HG02588 (cell line): ENCODE measurements around the gene CEACAM3.
"Not testable (repeated sequence)": the region's sequence is repeated elsewhere in the genome, so short reads cannot be mapped to it uniquely, and the experiment has no call there.

Experiments used
- ATAC-seq: cut with Tn5 transposase; IDR thresholded peaks from one replicate; pipeline ENCODE4 v1.9.1; 2021; ENCODE audit warnings: mild to moderate bottlenecking, moderate library complexity; ENCODE audit not compliant: unreplicated experiment

Gene CEACAM3

DNA sequence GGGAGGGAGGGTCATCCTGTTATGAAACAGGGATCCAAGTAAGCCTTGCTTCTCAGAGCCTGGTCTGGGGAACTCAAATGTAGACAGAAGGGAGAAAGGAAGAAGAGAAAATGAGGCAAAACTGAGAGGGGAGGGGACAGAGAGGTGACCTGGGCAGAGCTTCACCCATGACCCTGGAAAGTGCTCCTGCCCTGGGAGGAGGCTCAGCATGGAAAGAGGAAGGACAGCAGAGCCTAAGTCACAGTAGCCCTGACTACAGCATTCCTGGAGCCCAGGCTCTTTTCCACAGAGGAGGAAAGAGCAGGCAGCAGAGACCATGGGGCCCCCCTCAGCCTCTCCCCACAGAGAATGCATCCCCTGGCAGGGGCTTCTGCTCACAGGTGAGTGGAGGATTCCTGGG lies at the start of gene CEACAM3:
TSS of gene CEACAM3 (plus strand) at position 226 of the 400 bp plus-strand sequence. CDS start at position 317, 91 bp downstream.
- no peak for ATAC-seq

DNA sequence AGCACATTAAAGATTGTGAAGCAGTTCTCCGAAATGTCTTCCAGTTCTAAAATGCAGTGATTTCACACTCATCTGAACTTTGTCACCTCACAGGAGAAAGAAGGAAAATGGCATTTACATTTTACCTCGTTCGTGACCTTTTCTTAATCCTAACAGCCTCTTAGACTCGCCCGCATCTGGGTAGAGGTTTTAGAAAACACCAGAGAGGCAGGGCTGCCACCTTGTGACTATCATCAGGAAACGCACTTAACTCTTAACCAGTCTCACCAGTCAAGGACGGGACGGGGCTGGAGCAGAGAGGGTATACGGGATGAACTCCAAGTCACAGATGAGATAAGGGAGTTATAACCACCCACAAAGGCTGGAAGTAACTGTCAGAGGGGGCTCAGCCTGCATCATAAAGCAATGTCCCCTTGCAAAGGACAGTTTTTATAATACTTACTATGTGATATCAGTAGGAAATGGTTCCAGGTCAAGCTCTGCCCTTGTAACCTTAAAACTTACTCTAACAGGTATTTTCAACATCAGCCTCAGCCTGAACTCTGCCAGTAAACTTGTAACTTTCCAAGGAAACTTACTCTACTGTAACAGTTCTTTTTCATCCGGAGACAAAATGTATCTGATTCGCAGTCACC lies 49.7 kb upstream of the CEACAM3 start:
- ATAC-seq, result no peak

DNA sequence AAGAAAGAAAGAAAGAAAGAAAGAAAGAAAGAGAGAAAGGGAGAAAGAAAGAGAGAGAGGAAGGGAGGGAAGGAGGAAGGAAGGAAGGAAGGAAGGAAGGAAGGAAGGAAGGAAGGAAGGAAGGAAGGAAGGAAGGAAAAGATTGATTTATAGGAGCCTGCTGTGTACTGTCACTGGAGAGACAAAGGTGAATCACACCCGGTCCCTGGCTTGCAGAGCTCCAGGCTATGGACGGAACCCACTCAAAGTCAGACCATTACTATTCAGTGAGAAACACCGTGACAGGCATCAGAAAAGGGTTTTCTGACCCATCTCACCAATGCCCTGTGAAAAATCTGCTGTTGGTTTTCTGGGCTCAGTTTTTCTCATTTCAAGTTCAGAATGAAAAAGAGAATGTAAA lies 48.4 kb upstream of the CEACAM3 start:
- ATAC-seq, result no peak

DNA sequence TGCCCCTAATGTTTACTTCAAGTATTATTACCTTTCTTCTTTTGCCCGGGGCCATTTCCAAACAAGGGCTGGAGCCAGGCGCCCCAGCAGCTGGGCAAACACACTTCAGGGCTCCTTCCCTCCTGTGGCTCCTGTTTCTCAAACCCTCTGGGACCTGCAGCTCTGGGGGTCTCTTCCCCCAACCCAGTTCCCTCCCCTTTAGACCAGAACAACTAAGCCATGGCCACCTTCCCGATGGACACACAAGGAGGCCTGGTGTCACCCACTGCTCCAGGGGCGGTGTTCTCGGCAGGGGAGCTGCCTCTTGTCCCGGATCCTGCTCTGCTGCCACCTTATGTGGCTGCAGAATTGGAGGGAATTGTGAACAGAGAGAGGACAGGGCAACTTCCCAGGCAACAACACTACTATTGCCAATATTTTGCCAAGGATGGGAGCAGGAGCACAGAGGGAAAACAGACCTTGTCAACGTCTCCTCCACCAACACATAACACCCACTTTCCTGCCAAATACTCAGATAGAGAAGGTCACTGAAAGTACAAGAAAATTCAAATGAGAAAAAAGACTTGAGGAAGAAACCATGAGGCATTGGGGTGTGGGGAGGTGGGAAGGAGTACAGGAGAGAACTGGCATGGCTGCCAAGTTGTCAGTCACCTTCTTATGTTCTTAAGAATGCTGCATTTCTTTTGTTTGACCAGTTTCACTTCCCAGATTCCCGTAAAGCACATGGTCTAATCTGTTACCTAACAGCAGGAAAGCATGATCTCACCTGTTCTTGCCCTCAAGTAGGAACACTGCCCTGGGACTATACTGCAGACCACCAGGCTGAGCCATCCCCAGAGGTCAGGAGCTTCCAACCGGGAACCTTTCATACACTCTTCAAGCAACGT lies 45.9 kb upstream of the CEACAM3 start:
- not testable (repeated sequence) for ATAC-seq

DNA sequence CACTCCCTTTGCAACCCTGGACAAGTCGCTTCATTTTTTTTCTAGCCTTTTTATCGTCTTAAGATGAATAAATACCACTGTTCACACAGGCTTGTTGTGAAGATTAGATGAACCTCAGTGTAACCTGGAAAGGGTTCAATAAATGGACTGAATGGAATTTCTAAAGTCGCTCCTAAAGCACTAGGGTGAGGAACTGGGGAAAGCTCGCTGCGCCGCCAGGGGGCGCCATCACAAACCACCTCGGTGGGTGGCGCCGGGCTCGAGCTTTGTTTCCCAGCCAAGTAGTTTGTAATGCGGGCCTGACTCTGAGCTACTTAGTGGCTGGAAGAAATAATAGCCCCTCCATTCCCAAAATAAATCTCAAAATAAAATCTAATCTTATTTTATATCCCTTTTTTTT lies 43.2 kb upstream of the CEACAM3 start:
- ATAC-seq, result no peak

DNA sequence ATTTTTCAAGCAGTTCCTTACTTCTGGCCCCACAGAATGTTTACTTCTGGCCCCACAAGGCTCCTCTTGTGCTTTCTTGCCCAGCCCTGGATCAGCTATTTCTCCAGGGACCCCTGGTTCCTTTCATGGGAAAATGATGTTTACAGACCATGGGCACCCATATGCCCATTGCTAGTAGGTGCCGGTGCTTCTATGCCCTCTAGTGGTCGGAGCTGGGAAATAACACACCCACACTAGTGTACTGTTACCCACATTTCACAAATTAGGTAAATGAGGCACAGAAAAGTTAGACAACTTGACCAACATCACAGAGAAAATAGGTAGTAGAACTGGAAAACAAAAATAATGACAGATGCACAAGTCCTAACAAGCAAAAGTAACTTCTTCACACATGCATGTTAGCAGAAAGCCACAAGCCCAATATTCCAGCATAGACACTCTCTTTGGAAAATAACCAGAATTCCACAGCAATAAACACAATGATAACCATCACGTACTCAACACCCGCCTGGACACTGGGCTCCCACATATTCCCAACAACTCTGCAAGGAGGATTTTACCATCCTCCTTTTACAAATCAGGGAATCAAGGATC lies 42.4 kb upstream of the CEACAM3 start:
- ATAC-seq, result no peak

DNA sequence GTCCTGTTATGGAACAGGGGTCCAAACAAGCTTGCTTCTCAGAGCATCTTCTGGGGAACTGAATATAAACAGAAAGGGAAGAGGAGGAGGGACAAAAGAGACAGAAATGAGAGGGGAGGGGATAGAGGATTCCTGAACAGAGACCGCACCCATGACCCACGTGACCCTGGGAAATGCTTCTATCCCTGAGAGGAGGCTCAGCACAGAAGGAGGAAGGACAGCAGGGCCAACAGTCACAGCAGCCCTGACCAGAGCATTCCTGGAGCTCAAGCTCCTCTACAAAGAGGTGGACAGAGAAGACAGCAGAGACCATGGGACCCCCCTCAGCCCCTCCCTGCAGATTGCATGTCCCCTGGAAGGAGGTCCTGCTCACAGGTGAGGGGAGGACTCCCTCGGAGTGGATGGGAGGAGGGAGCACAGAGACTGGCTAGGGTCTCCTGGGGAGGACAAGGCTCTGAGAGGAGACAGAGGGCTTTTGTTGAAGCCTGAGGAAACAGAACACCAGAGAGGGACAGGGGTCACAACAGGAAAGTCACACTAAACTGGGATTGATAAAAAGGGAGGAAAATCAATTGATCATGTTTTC lies 41.0 kb upstream of the CEACAM3 start, which contains the start of gene CEACAM6:
TSS of gene CEACAM6 (plus strand) at position 203 of the 586 bp plus-strand sequence. CDS start at position 312, 109 bp downstream.
- ATAC-seq, result no peak

DNA sequence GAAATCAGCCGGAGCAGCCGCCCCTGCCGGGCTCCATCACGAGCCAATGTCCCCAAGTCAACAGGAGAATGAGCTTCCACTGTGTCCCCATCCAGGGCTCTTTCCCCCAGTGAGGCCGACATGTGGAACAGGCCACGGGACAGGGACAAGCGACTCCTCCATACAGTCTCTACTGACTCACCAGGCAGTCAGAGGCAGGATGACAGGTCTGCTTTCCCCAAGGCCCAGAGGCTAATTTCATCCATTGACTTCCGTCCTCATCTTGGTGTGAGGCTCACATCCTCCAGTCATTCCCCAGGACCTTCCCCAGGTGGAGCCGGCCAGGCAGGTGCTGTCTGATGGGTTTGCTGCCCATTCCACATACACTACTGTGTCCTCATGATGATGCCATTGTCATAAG lies 37.5 kb upstream of the CEACAM3 start:
- ATAC-seq, result no peak

DNA sequence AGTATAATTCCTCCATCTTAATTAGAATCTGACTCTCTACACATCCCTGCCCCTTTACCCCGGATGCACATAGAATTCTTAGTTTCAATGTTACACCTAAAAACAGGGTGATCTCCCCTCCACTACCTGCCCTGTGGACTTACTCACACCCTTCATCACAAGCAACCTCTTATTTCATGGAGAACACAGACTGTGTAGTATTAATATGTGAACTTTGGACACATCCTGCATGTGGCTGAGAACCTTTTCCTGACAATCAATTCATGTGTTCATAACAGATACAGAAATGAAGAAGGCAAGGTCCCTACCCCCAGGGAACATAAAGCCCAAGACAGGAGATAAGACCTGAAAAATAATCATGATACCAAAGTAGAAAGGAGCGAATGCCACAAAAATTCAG lies 29.3 kb upstream of the CEACAM3 start:
- no peak for ATAC-seq

DNA sequence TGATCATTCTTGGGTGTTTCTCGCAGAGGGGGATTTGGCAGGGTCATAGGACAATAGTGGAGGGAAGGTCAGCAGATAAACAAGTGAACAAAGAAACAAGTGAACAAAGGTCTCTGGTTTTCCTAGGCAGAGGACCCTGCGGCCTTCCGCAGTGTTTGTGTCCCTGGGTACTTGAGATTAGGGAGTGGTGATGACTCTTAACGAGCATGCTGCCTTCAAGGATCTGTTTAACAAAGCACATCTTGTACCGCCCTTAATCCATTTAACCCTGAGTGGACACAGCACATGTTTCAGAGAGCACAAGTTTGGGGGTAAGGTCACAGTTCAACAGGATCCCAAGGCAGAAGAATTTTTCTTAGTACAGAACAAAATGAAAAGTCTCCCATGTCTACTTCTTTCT lies 28.3 kb upstream of the CEACAM3 start:
- not testable (repeated sequence) for ATAC-seq

DNA sequence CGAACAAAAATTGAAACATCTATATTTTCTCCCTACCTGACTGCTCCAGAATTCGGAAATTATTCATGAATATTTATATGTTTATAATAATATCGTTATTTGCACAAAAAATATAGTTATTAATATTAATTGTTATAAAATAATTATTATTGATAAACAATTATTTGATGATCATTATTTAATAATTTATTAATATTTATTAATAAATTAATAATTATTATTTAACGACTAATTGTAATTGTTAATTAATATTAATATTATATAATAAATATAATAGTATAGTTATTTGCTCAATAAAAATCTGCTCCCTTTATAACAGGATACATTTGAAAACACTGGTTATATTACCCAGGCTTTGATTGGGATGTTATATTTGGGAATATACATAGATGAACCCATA lies 26.8 kb upstream of the CEACAM3 start:
- no peak for ATAC-seq

DNA sequence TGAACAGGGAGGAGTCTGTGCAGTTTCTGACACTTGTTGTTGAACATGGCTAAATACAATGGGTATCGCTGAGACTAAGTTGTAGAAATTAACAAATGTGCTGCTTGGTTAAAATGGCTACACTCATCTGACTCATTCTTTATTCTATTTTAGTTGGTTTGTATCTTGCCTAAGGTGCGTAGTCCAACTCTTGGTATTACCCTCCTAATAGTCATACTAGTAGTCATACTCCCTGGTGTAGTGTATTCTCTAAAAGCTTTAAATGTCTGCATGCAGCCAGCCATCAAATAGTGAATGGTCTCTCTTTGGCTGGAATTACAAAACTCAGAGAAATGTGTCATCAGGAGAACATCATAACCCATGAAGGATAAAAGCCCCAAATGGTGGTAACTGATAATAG lies 25.0 kb upstream of the CEACAM3 start:
- ATAC-seq, result no peak

DNA sequence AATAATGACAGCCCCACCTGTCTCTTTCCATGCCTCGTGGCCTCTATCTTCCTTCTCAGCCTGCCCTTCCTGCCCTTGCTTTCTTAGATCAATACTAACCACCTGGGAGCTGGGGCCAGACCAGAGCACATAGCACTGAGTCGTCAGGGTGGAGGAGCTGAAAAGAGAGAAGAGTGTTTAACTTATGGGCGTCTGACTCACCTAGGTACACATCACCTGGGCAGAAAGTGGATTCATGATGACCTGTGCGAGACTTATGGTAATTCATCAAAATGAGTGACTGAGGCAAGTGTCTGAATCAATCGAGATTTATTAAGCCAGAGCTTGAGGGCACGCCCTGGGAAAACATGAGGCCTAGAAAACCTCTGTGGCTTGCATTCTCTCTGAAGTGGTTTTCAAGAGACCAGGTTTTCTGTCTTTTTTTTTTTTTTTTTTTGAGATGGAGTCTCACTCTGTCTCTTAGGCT lies 21.8 kb upstream of the CEACAM3 start:
- ATAC-seq, result no peak

DNA sequence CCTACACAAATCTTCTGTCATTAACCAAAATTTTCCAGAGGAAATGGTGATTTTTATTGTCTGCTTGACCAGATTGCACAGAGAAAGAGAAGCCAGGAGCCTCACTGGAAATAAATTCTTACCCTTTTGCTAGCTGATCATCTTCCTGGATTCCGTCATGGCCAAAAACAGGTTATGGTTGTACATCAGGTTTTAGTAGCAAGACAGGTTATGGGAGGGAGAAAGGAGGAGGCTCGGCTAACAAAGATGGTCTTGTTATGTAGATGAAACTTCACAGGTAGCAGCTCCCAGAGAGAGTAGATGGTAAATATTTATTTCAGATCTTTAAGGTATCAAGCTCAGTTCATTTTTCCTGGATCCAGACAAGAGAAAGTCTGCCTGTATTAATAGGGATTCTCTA lies 19.7 kb upstream of the CEACAM3 start:
- ATAC-seq, result no peak

DNA sequence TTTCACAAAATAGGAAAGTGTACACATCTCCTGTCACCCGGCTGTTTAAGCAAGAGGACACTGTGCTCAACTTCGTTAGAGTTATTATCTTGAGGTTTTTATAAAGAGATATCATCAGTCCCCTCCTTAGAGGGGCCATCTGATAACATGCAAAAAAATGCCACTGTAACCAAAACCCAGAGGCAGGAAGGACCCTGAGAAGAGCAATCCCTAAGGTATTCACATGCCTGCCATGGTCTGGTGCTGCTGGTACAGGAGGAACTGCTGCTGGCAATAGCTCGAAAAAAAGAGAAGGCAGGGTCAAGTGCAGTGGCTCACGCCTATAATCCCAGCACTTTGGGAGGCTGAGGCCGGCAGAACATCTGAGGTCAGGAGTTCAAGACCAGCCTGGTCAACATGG lies 12.8 kb upstream of the CEACAM3 start:
- no peak for ATAC-seq

DNA sequence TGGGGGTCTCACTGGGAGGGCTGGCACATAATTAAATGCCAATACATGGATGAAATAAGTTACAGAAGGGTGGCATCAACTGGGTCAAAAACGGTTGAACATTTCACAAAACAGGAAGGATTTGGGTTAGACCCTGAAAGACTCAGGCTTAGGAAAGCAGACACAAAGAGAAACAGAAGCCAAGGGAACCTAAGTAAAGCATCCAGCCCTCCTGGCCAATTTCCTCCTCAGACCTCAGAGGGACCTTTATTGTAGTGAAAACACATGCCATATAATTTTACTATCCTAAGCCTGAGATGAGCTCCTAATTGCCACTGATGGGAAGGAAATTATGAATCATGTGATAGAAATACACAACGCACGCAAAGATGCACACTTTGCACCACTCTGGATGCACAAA lies 12.1 kb upstream of the CEACAM3 start:
- no peak for ATAC-seq

DNA sequence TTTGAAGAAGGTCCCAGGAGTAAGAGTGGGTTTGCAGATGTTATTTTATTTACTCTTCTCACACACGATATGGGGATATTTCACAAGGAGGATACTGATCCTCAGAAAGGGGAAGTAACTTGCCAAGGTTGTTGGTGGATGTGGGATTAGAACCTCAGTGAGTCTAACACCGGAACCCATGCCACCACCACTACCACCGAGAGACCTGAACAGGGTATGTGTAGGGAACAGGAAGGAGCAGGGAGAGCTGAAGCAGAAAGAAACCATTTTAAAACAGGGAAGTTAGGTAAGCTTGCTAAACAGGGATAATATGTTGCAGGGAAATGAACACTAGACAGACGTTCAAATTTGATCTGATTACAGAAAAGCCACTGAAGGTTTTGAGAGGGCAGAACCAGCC lies 11.6 kb upstream of the CEACAM3 start:
- ATAC-seq, result no peak

DNA sequence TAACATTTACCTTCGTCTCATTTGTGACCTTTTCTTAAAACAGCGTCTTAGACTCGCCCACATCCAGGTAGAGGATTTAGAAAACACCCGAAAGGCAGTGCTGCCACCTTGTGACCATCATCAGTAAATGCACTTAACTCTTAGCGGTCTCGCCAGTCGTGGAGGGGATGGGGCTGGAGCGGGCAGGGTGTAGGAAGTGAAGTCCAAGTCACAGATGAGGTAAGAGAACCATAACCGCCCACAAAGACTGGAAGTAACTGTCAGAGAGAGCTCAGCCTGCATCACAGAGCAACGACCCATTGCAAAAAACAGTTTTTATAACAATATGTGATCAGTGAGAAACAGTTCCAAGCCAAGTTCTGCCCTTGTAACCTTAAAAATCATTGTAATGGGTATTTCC lies 10.7 kb upstream of the CEACAM3 start:
- ATAC-seq, result no peak

DNA sequence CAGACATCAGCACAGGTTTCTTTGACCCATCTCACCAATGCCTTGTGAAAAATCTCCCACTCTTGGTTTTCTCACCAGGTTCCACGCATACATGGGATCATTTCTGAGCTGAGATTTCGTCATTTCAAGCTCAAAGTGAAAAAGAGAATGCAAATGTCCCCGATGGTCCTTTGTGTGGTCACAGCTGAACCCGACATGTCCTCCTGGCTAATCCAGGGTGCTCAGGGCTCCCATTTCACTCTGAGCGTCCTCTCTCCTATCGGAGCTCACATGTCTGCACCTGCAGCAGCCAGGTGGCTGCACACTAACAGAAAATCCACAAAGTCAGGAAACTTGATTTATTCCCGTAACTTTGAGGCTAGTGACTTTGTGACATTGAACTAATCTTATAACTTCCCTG lies 9.3 kb upstream of the CEACAM3 start:
- no peak for ATAC-seq

DNA sequence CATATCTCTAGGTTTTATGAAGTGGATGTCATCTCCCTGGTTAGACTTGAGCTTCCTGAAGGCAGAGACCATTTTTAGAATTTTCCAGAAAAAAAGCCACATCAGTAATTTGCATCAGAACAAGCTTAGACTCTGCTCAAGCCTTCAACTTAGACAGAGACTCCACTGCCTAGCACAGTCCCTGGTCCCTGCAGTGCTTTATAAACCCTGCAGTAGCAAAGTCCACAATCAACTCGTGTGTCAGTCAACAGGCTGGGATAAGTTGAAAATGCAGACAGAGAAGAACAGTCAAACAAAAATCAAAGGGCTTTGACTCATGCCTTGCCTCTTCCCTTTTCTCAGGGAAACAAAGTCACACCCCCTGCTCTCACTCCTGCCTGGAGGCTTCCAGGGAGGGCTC lies 7.9 kb upstream of the CEACAM3 start:
- ATAC-seq, result not testable (repeated sequence)

DNA sequence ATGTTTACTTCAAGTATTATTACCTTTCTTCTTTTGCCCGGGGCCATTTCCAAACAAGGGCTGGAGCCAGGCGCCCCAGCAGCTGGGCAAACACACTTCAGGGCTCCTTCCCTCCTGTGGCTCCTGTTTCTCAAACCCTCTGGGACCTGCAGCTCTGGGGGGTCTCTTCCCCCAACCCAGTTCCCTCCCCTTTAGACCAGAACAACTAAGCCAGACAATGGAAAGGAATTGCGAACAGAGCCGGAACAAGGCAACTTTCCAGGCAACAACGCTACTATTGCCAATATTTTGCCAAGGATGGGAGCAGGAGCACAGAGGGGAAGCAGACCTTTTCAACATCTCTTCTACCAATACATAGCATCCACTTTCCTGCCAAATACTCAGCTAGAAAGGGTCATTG lies 7.3 kb upstream of the CEACAM3 start:
- ATAC-seq, result not testable (repeated sequence)
